Measurements from ENCODE around the gene MIPOL1. TPM values are rescaled to one million over a fixed set of nuclear protein-coding genes. Genes with fewer than 3 reads are reported as not detected.
"Not testable (repeated sequence)": the region's sequence is repeated elsewhere in the genome, so short reads cannot be mapped to it uniquely, and the experiment has no call there.

Gene MIPOL1
- total and polyA plus RNA-seq, 8 donors, result 10.4 to 16.0 (median 12.4) TPM

DNA sequence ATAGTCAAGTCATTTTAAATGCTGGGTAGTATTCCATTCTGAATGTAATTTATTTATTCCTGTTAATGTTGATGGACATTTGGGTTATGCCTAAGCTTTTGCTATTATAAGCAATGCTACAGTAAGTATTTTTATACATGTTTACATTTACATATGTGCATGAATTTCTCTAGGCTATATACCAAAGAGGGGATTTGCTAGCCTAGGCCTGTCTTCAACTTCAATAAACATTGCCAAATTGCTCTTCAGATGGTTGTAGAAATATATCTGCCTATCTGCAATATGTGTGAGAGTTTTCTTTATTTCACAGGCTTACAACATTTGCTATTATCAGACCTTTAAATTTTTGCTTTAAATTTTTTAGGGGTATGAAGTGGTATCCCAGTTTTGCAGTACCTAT, 87.0 kb downstream of the MIPOL1 start:
- Histone ChIP-seq H3K36me3 (peaks cover 0 to 5% of the 10 kb centered on the region in 2 donors), H3K27me3 (no peaks in the 10 kb centered on the region), H3K27ac (no peak overlapping the region), H3K4me1 (no peaks in the 10 kb centered on the region), H3K9me3 (no peaks in the 10 kb centered on the region), H3K4me3 (no peak overlapping the region)
- intact Hi-C loops (cut with DNase I), result no loop called here
- no peak for DNase-seq
- TF ChIP-seq, protein P1, sequence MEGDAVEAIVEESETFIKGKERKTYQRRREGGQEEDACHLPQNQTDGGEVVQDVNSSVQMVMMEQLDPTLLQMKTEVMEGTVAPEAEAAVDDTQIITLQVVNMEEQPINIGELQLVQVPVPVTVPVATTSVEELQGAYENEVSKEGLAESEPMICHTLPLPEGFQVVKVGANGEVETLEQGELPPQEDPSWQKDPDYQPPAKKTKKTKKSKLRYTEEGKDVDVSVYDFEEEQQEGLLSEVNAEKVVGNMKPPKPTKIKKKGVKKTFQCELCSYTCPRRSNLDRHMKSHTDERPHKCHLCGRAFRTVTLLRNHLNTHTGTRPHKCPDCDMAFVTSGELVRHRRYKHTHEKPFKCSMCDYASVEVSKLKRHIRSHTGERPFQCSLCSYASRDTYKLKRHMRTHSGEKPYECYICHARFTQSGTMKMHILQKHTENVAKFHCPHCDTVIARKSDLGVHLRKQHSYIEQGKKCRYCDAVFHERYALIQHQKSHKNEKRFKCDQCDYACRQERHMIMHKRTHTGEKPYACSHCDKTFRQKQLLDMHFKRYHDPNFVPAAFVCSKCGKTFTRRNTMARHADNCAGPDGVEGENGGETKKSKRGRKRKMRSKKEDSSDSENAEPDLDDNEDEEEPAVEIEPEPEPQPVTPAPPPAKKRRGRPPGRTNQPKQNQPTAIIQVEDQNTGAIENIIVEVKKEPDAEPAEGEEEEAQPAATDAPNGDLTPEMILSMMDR (IDR thresholded peaks at IDR 0.05), result no peak
- ATAC-seq, result no peak

DNA sequence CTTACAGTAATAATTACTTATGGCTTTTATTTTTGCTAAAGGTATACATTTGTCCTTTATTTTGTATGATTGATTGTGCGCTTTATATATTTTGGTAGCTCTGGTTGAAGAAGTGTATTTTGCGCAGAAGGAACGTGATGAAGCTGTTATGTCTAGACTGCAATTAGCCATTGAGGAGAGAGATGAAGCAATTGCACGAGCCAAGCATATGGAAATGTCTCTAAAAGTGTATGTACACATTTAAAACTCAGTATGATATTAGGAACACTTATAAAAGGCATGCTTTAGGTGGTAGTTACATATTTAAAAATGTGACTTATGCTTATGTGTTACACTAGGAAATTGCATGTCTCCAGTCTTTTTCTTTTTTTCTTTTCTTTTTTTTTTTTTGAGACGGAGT, 87.5 kb downstream of the MIPOL1 start:
- ATAC-seq (no peak), DNase-seq (no peak)
- Histone ChIP-seq H3K4me1 (no peaks in the 10 kb centered on the region), H3K9me3 (no peaks in the 10 kb centered on the region), H3K27ac (no peak overlapping the region), H3K4me3 (no peak overlapping the region), H3K36me3 (peaks cover 0 to 10% of the 10 kb centered on the region in 2 donors), H3K27me3 (no peaks in the 10 kb centered on the region)
- intact Hi-C loops (cut with DNase I), result no loop called here
- TF ChIP-seq, protein P1 (IDR thresholded peaks at IDR 0.05), result no peak

DNA sequence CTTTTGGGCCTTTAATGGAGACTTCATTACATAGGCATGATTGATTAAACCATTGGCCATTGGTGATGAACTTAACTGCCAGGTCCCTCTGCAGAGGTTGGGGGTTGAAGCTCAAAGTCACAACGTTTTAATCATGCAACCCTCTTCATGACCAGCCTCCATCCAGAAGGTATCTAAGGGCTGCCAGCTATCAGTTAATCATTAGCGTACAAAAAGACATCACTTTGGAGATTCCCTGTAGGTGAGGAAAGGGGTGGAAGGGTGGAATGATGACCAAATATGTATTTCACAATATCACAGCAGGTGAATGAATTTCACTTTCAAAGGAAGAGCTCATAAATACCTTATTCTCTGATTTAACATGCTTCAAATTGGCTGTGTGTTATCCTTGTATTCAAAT, 92.0 kb downstream of the MIPOL1 start:
- no peak for ATAC-seq
- peaks cover 0 to 8% of the 10 kb centered on the region in 2 donors for H3K9me3 ChIP-seq
- H3K4me3 ChIP-seq, result no peak overlapping the region
- H3K36me3 ChIP-seq, result peaks cover 0 to 11% of the 10 kb centered on the region in 2 donors
- H3K27me3 ChIP-seq, result no peaks in the 10 kb centered on the region
- DNase-seq, result no peak
- TF ChIP-seq, protein P1 (IDR thresholded peaks at IDR 0.05), result no peak
- intact Hi-C loops (cut with DNase I), result no loop called here
- H3K27ac ChIP-seq, result no peak overlapping the region
- H3K4me1 ChIP-seq, result no peaks in the 10 kb centered on the region

DNA sequence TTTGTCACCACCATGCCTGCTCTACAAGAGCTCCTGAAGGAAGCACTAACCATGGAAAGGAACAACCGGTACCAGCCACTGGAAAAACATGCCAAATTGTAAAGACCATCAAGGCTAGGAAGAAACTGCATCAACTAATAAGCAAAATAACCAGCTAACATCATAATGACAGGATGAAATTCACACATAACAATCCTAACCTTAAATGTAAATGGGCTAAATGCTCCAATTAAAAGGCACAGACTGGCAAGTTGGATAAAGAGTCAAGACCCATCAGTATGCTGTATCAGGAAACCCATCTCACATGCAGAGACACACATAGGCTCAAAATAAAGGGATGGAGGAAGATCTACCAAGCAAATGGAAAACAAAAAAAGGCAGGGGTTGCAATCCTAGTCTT, 97.5 kb downstream of the MIPOL1 start:
- not testable (repeated sequence) for H3K4me3 ChIP-seq, H3K27me3 ChIP-seq

DNA sequence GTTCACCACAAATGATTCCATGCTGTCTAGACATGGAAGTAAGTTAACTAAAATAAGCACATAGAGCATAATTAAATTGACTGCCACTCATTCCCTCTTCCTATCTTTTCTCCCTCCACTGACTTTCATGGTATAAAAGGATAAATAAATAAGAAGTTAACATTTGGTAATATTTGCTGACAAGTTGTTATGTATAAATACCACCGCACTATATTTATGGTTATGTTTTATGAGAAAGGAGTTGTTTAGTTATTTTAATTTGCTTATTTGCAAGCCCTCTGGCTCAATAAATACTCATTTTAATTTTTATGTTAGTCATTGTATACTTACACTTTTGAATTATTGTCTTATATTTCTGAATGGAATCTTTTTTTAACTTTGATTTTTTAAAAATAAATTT, 113.5 kb downstream of the MIPOL1 start:
- ATAC-seq, result no peak
- TF ChIP-seq, protein P1 (IDR thresholded peaks at IDR 0.05), result no peak
- no peaks in the 10 kb centered on the region for H3K36me3 ChIP-seq
- H3K27ac ChIP-seq, result no peak overlapping the region
- intact Hi-C loops (cut with DNase I), result no loop called here
- no peaks in the 10 kb centered on the region for H3K4me1 ChIP-seq
- H3K9me3 ChIP-seq, result no peaks in the 10 kb centered on the region
- no peaks in the 10 kb centered on the region for H3K27me3 ChIP-seq
- DNase-seq, result no peak
- no peak overlapping the region for H3K4me3 ChIP-seq

More for the DNA sequence above, 97.5 kb downstream of the MIPOL1 start:
- H3K27ac ChIP-seq; H3K36me3 ChIP-seq; ATAC-seq; DNase-seq; intact Hi-C loops (cut with DNase I); H3K4me1 ChIP-seq: not testable (repeated sequence)
- H3K9me3 ChIP-seq, result peaks cover 0 to 21% of the 10 kb centered on the region in 2 donors

DNA sequence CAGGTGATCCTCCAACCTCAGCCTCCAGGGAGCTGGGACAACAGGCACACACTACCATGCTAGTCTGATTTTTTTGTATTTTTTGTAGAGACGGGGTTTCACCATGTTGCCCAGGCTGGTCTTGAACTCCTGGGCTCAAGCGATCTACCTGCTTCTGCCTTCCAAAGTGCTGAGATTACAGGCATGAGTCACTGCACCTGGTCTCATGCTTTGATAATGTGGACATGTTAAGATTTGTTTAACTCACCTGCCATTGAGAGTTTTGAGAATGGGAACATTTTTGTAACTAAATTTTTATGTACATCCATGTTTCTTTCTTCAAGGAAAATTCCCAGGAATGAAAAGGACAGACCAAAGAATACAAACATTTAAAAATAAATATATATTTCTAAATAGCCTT, 121.2 kb downstream of the MIPOL1 start:
- intact Hi-C loops (cut with DNase I), result no loop called here
- Histone ChIP-seq H3K4me1 (no peaks in the 10 kb centered on the region), H3K9me3 (no peaks in the 10 kb centered on the region), H3K4me3 (no peak overlapping the region), H3K27ac (no peak overlapping the region), H3K27me3 (no peaks in the 10 kb centered on the region), H3K36me3 (no peaks in the 10 kb centered on the region)
- TF ChIP-seq, protein P1 (IDR thresholded peaks at IDR 0.05), result no peak
- ATAC-seq (no peak), DNase-seq (no peak)
